Measurements from ENCODE around the gene AKAP7. TPM values are rescaled to one million over a fixed set of nuclear protein-coding genes. Genes with fewer than 3 reads are reported as not detected.
A peak's percentile ranks its signal among the peaks of the same experiment; 100 is the strongest.

The AKAP7 gene
- polyA plus RNA-seq, 1 donor (not counting 4 experiments of a cell fraction or from before 2014, with no cell fraction given) = 1.7 TPM

DNA sequence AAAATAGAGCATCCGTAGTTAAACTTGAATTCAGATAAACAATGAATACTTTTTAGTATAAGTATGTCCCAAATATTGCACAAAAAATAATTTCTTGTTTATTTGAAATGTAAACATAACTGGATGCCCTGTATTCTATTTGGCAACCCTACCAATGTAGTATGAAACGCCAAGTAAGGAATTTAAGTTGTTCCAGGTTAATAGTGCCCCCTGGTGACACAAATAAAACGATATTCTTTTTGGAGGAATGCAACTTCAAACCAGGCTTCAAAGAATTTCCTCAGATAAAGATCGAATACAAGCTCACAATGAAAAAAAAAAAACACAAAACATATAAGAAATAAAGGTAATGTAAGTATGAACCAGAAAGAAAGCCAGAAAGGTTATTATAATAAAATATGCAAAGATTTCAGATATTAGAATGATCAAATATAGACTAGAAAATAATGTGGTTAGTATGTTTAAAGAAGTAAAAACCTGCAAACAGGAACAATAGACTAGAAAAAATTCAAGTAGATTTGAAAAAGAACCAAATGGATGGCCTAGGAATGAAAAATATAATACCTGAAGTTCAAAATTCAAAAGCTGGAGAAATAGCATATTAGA is 18.4 kb upstream of the AKAP7 start:
- FAIRE-seq (peak; percentile 81), DNase-seq (ENCODE audit: low read depth, low spot score) (no peak)
- Histone ChIP-seq H3K36me3 (ENCODE audit: control insufficient read depth in 2 of 2, extremely low read depth in 1 of 2, insufficient read depth in 2 of 2, low read length in 2 of 2) (no peaks in the 10 kb centered on the region), H3K9me1 (ENCODE audit: control insufficient read depth, extremely low read depth, insufficient read depth, low read length) (no peaks in the 10 kb centered on the region), H3K9me3 (ENCODE audit: control insufficient read depth, low read depth, low read length) (no peaks in the 10 kb centered on the region), H3K27me3 (ENCODE audit: control insufficient read depth, extremely low read depth, insufficient read depth, low read length) (no peaks in the 10 kb centered on the region), H3K4me1 (ENCODE audit: control insufficient read depth, extremely low read depth, insufficient read depth, low read length) (no peaks in the 10 kb centered on the region), H3K79me2 (ENCODE audit: control insufficient read depth, insufficient read depth, low read length) (no peaks in the 10 kb centered on the region), H4K20me1 (ENCODE audit: control insufficient read depth, extremely low read depth, insufficient read depth, low read length) (no peaks in the 10 kb centered on the region), H3K9ac (ENCODE audit: control insufficient read depth, extremely low read depth, insufficient read depth, low read length) (no peak overlapping the region), H3K4me3 (ENCODE audit: control insufficient read depth in 2 of 3, extremely low read depth in 1 of 3, insufficient read depth in 2 of 3, low read depth in 1 of 3, low read length in 3 of 3) (no peak overlapping the region), H2AFZ (ENCODE audit: control insufficient read depth, low read length) (no peak overlapping the region), H3K4me2 (ENCODE audit: control insufficient read depth, extremely low read depth, insufficient read depth, low read depth, low read length) (no peak overlapping the region), H3K27ac (ENCODE audit: control insufficient read depth, insufficient read depth, low read length) (no peak overlapping the region)
- peak in 2 of 3 experiments; percentile 21 to 24 for TF ChIP-seq CTCF (optimal IDR thresholded peaks at IDR 0.05 in 1 of 3, IDR thresholded peaks at IDR 0.05 in 1 of 3, conservative IDR thresholded peaks at IDR 0.05 in 1 of 3; ENCODE audit: extremely low read depth in 1 of 3, insufficient read depth in 2 of 3, low read length in 3 of 3)
- no peak for TF ChIP-seq EZH2 (IDR thresholded peaks at IDR 0.05; ENCODE audit: low read length)
- dilution Hi-C loops (cut with MboI; ENCODE audit: extremely low pct_ligation_motif_present, low sequenced_read_pairs) = no loop called here

DNA sequence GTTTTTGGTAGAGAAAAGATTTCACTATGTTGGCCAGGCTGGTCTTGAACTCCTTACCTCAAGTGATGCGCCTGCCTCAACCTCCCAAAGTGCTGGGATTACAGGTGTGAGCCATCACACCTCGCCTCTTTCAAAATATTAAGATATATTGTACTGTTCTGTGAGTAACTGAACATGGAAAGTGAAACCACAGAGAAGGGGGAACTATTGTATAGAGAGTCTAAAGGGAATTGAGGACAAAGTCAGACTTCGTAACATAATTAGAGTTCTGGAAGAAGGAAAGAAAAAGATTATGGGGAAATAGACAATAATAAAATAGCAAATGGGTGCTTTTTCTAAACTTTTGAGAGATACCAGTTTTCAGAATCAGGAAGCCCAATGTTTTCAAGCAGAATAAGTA is 17.4 kb upstream of the AKAP7 start:
- H3K9me1 ChIP-seq (ENCODE audit: control insufficient read depth, extremely low read depth, insufficient read depth, low read length) = no peaks in the 10 kb centered on the region
- DNase-seq (ENCODE audit: low read depth, low spot score) (no peak), FAIRE-seq (no peak)
- TF ChIP-seq CTCF (optimal IDR thresholded peaks at IDR 0.05 in 1 of 3, IDR thresholded peaks at IDR 0.05 in 1 of 3, conservative IDR thresholded peaks at IDR 0.05 in 1 of 3; ENCODE audit: extremely low read depth in 1 of 3, insufficient read depth in 2 of 3, low read length in 3 of 3) = no peak
- TF ChIP-seq EZH2 (IDR thresholded peaks at IDR 0.05; ENCODE audit: low read length) = no peak
- no peaks in the 10 kb centered on the region for H3K4me1 ChIP-seq (ENCODE audit: control insufficient read depth, extremely low read depth, insufficient read depth, low read length)
- H3K4me2 ChIP-seq (ENCODE audit: control insufficient read depth, extremely low read depth, insufficient read depth, low read depth, low read length) = no peak overlapping the region
- no peaks in the 10 kb centered on the region for H3K79me2 ChIP-seq (ENCODE audit: control insufficient read depth, insufficient read depth, low read length)
- H4K20me1 ChIP-seq (ENCODE audit: control insufficient read depth, extremely low read depth, insufficient read depth, low read length) = no peaks in the 10 kb centered on the region
- no peaks in the 10 kb centered on the region for H3K36me3 ChIP-seq (ENCODE audit: control insufficient read depth in 2 of 2, extremely low read depth in 1 of 2, insufficient read depth in 2 of 2, low read length in 2 of 2)
- dilution Hi-C loops (cut with MboI; ENCODE audit: extremely low pct_ligation_motif_present, low sequenced_read_pairs) = no loop called here
- H3K9me3 ChIP-seq (ENCODE audit: control insufficient read depth, low read depth, low read length) = no peaks in the 10 kb centered on the region
- no peak overlapping the region for H3K4me3 ChIP-seq (ENCODE audit: control insufficient read depth in 2 of 3, extremely low read depth in 1 of 3, insufficient read depth in 2 of 3, low read depth in 1 of 3, low read length in 3 of 3)
- no peaks in the 10 kb centered on the region for H3K27me3 ChIP-seq (ENCODE audit: control insufficient read depth, extremely low read depth, insufficient read depth, low read length)
- H3K27ac ChIP-seq (ENCODE audit: control insufficient read depth, insufficient read depth, low read length) = no peak overlapping the region
- H3K9ac ChIP-seq (ENCODE audit: control insufficient read depth, extremely low read depth, insufficient read depth, low read length) = no peak overlapping the region
- H2AFZ ChIP-seq (ENCODE audit: control insufficient read depth, low read length) = no peak overlapping the region
